Activated CD8-positive, alpha-beta T cell treated with anti-CD3 and anti-CD28 coated beads for 36 hours (primary cell): ENCODE results near the gene EBF3. TPM values are rescaled to one million over a fixed set of nuclear protein-coding genes. Genes with fewer than 3 reads are reported as not detected.

Experiments used
- ATAC-seq: fragments of 200-7000 bp; cut with Tn5 transposase; one replicate; pipeline ENCODE4 v1.10.0; 2021; ENCODE audit warnings: mild to moderate bottlenecking, moderate library complexity
- CTCF ChIA-PET: fragments of 350-600 bp; sonication (Branson Sonifier 250); formaldehyde crosslinking; loops from one replicate; lab custom pipeline; 2021; ENCODE audit warnings: antibody characterized with exemption; lab: Charles Lee
- POLR2A ChIA-PET: fragments of 350-600 bp; sonication (Branson Sonifier 250); formaldehyde crosslinking; loops from one replicate; lab custom pipeline; 2021; ENCODE audit warnings: antibody characterized with exemption; lab: Charles Lee
- DNase-seq: peaks from one replicate; pipeline ENCODE4 v3.0.0-alpha.2; 2020
- H3K27ac Mint-ChIP-seq: one replicate; pipeline ENCODE4 v1.8.0; 2021; ENCODE audit warnings: mild to moderate bottlenecking, mixed read lengths
- H3K27me3 Mint-ChIP-seq: one replicate; pipeline ENCODE4 v1.8.0; 2021; ENCODE audit warnings: mixed read lengths
- H3K36me3 Mint-ChIP-seq: one replicate; pipeline ENCODE4 v1.8.0; 2021; ENCODE audit warnings: low read depth, mixed read lengths
- H3K4me1 Mint-ChIP-seq: one replicate; pipeline ENCODE4 v1.8.0; 2021; ENCODE audit warnings: low read depth, mixed read lengths
- H3K4me3 Mint-ChIP-seq: one replicate; pipeline ENCODE4 v1.8.0; 2021; ENCODE audit warnings: mild to moderate bottlenecking, moderate library complexity, mixed read lengths
- H3K9me3 Mint-ChIP-seq: one replicate; pipeline ENCODE4 v1.8.0; 2021; ENCODE audit warnings: mixed read lengths
- CTCF ChIP-seq: fragments of 200-600 bp; IDR thresholded peaks from one replicate; pipeline ENCODE4 v1.8.0; 2022; ENCODE audit warnings: antibody characterized with exemption, mild to moderate bottlenecking
- intact Hi-C: fragments of 100-400 bp; cut with micrococcal nuclease; formaldehyde crosslinking; loops from one replicate; pipeline ENCODE4 v1.10.0; 2022
- total RNA-seq, 2 experiments: library from RNA; stranded (reverse); gene quantifications; one replicate each; pipeline ENCODE4 v1.2.3, GENCODE V29; 2021

EBF3 gene
- total RNA-seq, 2 experiments from 2014 or later = not detected

GRCh38 chr10:129875993-129876726, 87.9 kb downstream of the EBF3 start:
- no peak for ATAC-seq
- CTCF ChIA-PET = interaction anchor here (1.1 to 2.0 kb wide), 4 partner anchors 13 to 254 kb away, joined by 3 to 8 read pairs (median 4); no protein-coding TSS in a partner anchor

GRCh38 chr10:129873351-129873750, 90.7 kb downstream of the EBF3 start:
- no peak overlapping the region for H3K27ac Mint-ChIP-seq
- intact Hi-C loops = no loop called here
- no peaks in the 10 kb centered on the region for H3K27me3 Mint-ChIP-seq
- ATAC-seq (no peak), DNase-seq (no peak)
- no peaks in the 10 kb centered on the region for H3K36me3 Mint-ChIP-seq
- no peak for TF ChIP-seq CTCF
- no peaks in the 10 kb centered on the region for H3K9me3 Mint-ChIP-seq
- POLR2A ChIA-PET = no interaction called here
- H3K4me1 Mint-ChIP-seq = peaks cover 7% of the 10 kb centered on the region
- CTCF ChIA-PET = no interaction called here
- H3K4me3 Mint-ChIP-seq = no peak overlapping the region

More at GRCh38 chr10:129875993-129876726, 87.9 kb downstream of the EBF3 start:
- Mint-ChIP-seq H3K4me3 (no peak overlapping the region), H3K27ac (no peak overlapping the region), H3K9me3 (no peaks in the 10 kb centered on the region), H3K36me3 (no peaks in the 10 kb centered on the region), H3K4me1 (peaks cover 3% of the 10 kb centered on the region), H3K27me3 (peaks cover 2% of the 10 kb centered on the region)
- intact Hi-C loops = no loop called here
- DNase-seq = no peak
- POLR2A ChIA-PET = no interaction called here
- no peak for TF ChIP-seq CTCF

- H3K27ac Mint-ChIP-seq = no peak overlapping the region
- H3K9me3 Mint-ChIP-seq = no peaks in the 10 kb centered on the region
- H3K4me3 Mint-ChIP-seq = no peak overlapping the region
- TF ChIP-seq CTCF = no peak
- POLR2A ChIA-PET = no interaction called here
- no peaks in the 10 kb centered on the region for H3K36me3 Mint-ChIP-seq
- intact Hi-C loops = no loop called here
- CTCF ChIA-PET = no interaction called here
- ATAC-seq (no peak), DNase-seq (no peak)
- H3K4me1 Mint-ChIP-seq = peaks cover 7% of the 10 kb centered on the region
- no peaks in the 10 kb centered on the region for H3K27me3 Mint-ChIP-seq
These were observed 92.1 kb downstream of the EBF3 start for GRCh38 chr10:129871966-129872365.

- no peak overlapping the region for H3K27ac Mint-ChIP-seq
- POLR2A ChIA-PET = interaction anchor here (0.5 kb wide), 1 partner anchor 161 kb away, joined by 3 read pairs; no protein-coding TSS in a partner anchor
- no peaks in the 10 kb centered on the region for H3K36me3 Mint-ChIP-seq
- no peak for TF ChIP-seq CTCF
- intact Hi-C loops = no loop called here
- DNase-seq = no peak
- H3K4me1 Mint-ChIP-seq = peaks cover 7% of the 10 kb centered on the region
- H3K9me3 Mint-ChIP-seq = no peaks in the 10 kb centered on the region
- H3K4me3 Mint-ChIP-seq = no peak overlapping the region
- CTCF ChIA-PET = no interaction called here
- ATAC-seq = no peak
- H3K27me3 Mint-ChIP-seq = no peaks in the 10 kb centered on the region
These were observed 93.0 kb downstream of the EBF3 start for GRCh38 chr10:129870961-129871621.

GRCh38 chr10:129870474-129870757, 93.7 kb downstream of the EBF3 start:
- H3K4me3 Mint-ChIP-seq = no peak overlapping the region
- no peak overlapping the region for H3K27ac Mint-ChIP-seq
- CTCF ChIA-PET = no interaction called here

More at GRCh38 chr10:129870474-129870757, 93.7 kb downstream of the EBF3 start:
- Mint-ChIP-seq H3K27me3 (no peaks in the 10 kb centered on the region), H3K9me3 (no peaks in the 10 kb centered on the region), H3K36me3 (no peaks in the 10 kb centered on the region), H3K4me1 (peaks cover 7% of the 10 kb centered on the region)
- POLR2A ChIA-PET = no interaction called here
- ATAC-seq = no peak
- no peak for DNase-seq
- intact Hi-C loops = no loop called here
- no peak for TF ChIP-seq CTCF
